M059J (cell line): ENCODE measurements around the gene RFX1. TPM values are rescaled to one million over a fixed set of nuclear protein-coding genes. Genes with fewer than 3 reads are reported as not detected.

Experiments used
- total RNA-seq: library from RNA; depleted of rRNA; stranded (reverse); fragments of >200 nt; shearing (Covaris generic); gene quantifications from 2 replicates; pipeline ENCODE4 v1.2.3, GENCODE V29; 2014; rRNA removed

The RFX1 gene
- total RNA-seq, 1 experiment from 2014 or later, result 3.1 TPM

Other genes starting within 250 kb of the RFX1 start
- gene MRI1, start 241.8 kb downstream of the RFX1 start, total RNA-seq, result 51.5 and 71.3 TPM in 2 replicates
- gene C19orf53, start 231.9 kb downstream of the RFX1 start, total RNA-seq, result 213 and 349 TPM in 2 replicates
- gene ZSWIM4, start 210.9 kb downstream of the RFX1 start, total RNA-seq, result 3.6 and 12.2 TPM in 2 replicates
- not detected in 2 replicates for gene NANOS3, start 129.2 kb downstream of the RFX1 start, total RNA-seq
- gene BRME1, start 100.2 kb downstream of the RFX1 start, total RNA-seq, result 2.3 and 3.2 TPM in 2 replicates
- gene CC2D1A, start 100.1 kb downstream of the RFX1 start, total RNA-seq, result 18.2 and 25.1 TPM in 2 replicates
- 2.8 TPM in 1 of 2 replicates, not detected in the other for gene PODNL1, start 67.9 kb downstream of the RFX1 start, total RNA-seq
- 14.5 and 20.9 TPM in 2 replicates for gene DCAF15, start 53.8 kb downstream of the RFX1 start, total RNA-seq
- not detected in 2 replicates for gene RLN3, start 21.8 kb upstream of the RFX1 start, total RNA-seq
- 2.3 and 4.8 TPM in 2 replicates for gene IL27RA, start 25.4 kb upstream of the RFX1 start, total RNA-seq
- gene PALM3, start 55.8 kb upstream of the RFX1 start, total RNA-seq, result 0.64 TPM in 1 of 2 replicates, not detected in the other
- 2.2 TPM in 1 of 2 replicates, not detected in the other for gene MISP3, start 66.5 kb upstream of the RFX1 start, total RNA-seq
- gene C19orf67, start 79.5 kb upstream of the RFX1 start, total RNA-seq, result not detected in 2 replicates
- gene SAMD1, start 84.4 kb upstream of the RFX1 start, total RNA-seq, result 10.5 and 43.2 TPM in 2 replicates
- 46.3 and 93.7 TPM in 2 replicates for gene PRKACA, start 111.4 kb upstream of the RFX1 start, total RNA-seq
- gene ASF1B, start 130.3 kb upstream of the RFX1 start, total RNA-seq, result 117 and 169 TPM in 2 replicates
- gene ADGRL1, start 199.8 kb upstream of the RFX1 start, total RNA-seq, result 2.4 and 4.8 TPM in 2 replicates